Testis (tissue), 3 donors: ENCODE data around the gene GPC3. TPM values are rescaled to one million over a fixed set of nuclear protein-coding genes. Genes with fewer than 3 reads are reported as not detected.

ENCODE experiments used
- DNase-seq: peaks from one replicate; pipeline ENCODE4 v3.0.0-alpha.2; 2019
- H3K27ac ChIP-seq, 2 donors: fragments of 200-600 bp; sonication (generic); one replicate each; pipeline ENCODE4 v1.5.1; 2019
- H3K27me3 ChIP-seq: fragments of 200-600 bp; sonication (generic); one replicate; pipeline ENCODE4 v1.5.1; 2019
- H3K36me3 ChIP-seq: fragments of 200-600 bp; sonication (generic); one replicate; pipeline ENCODE4 v1.5.1; 2017; ENCODE audit warnings: low read depth; ENCODE audit errors: missing control alignments
- H3K4me1 ChIP-seq: fragments of 200-600 bp; sonication (generic); one replicate; pipeline ENCODE4 v1.5.1; 2019
- H3K4me3 ChIP-seq, 2 donors: fragments of 200-600 bp; sonication (generic); one replicate each; pipeline ENCODE4 v1.5.1; 2017 to 2019
- H3K9me3 ChIP-seq: fragments of 200-600 bp; sonication (generic); one replicate; pipeline ENCODE4 v1.5.1; 2017
- POLR2A ChIP-seq: fragments of 450-650 bp; IDR thresholded peaks from one replicate; pipeline ENCODE4 v1.6.1; 2017; ENCODE audit warnings: antibody characterized with exemption, mild to moderate bottlenecking, moderate library complexity
- WGBS, 2 donors: methylation state at CpG; one replicate each; pipeline ENCODE4 v1.1.5; 2018; 5-methylcytosine and 5-hydroxymethylcytosine counted together
- intact Hi-C: fragments of 100-400 bp; cut with DNase I; formaldehyde crosslinking; loops from one replicate; pipeline ENCODE4 v1.15.1; 2023; ENCODE audit warnings: low total_unique reads
- polyA plus RNA-seq: library from polyadenylated mRNA; stranded (reverse); fragments of 350-450 nt; fragmentation: Illumina TruSeq; extraction: RNeasy Lipid Tissue Mini Kit (QIAGEN cat#74804); gene quantifications from one replicate; pipeline ENCODE4 v1.2.3, GENCODE V29; 2014; ENCODE audit warnings: low read depth, low replicate concordance; ENCODE audit not compliant: insufficient read depth
- total RNA-seq, 2 donors: library from RNA; depleted of rRNA; stranded (reverse); fragments of >200 nt; gene quantifications; one replicate each; pipeline ENCODE4 v1.2.3, GENCODE V29; 2016
- TF ChIP-seq, protein P1 (sequence below), 3 experiments: fragments of 450-650 bp in 2 of 3; fragments of 200-600 bp in 1 of 3; sonication (generic) in 1 of 3; IDR thresholded peaks; one replicate each; pipeline ENCODE4 v1.5.1; 2016 to 2019; ENCODE audit warnings: antibody characterized with exemption in 3 of 3, mild to moderate bottlenecking in 2 of 3, moderate library complexity in 1 of 3

Gene GPC3
- total and polyA plus RNA-seq, 3 donors from 2014 or later: 4.9 to 12.9 (median 5.4) TPM

DNA sequence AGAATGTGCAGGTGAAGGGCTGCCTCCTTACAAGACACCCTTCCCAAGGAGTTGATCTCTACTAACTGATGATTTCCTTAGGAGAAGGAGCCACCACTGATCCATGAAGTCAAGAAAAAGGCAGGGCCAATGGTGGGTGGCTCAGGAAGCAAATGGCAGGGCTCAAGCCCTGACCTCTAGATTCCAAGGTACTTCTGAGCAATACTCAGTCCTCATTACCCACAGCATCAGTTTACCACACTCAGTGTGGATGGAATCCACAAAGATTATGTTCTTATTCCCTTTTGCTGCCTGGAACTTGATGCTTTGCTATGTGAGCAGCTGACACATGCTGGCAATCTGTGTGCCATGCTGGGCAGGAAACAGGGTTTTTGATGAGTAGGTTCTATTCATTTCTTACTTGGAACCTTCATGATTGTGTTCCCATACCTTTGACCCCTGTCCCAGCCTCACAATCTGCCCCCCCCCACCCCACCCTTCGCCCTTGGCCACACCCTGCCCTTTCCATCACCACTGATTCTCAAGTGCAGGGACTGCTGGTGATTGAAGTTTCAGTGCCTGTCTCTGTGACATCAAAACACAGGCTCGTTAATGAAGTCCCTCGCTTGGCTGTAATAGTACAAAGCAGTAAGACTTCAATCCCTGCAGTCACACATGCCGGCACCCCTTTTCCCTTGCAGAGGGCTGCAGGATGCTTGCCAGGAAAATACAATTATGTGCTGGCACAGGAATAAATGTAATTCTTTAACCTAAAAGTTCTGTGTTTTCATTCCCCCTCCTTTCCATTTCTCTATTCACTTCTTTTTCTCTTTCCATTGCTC lies 434.5 kb downstream of the GPC3 start:
- 70% methylated on average over 3 to 4 of the region's 4 CpGs for WGBS, 2 donors
- Histone ChIP-seq H3K36me3 (no peaks in the 10 kb centered on the region), H3K4me1 (no peaks in the 10 kb centered on the region), H3K4me3 (no peak overlapping the region), H3K27ac (no peak overlapping the region), H3K27me3 (no peaks in the 10 kb centered on the region), H3K9me3 (no peaks in the 10 kb centered on the region)
- no peak for TF ChIP-seq POLR2A
- TF ChIP-seq, protein P1, sequence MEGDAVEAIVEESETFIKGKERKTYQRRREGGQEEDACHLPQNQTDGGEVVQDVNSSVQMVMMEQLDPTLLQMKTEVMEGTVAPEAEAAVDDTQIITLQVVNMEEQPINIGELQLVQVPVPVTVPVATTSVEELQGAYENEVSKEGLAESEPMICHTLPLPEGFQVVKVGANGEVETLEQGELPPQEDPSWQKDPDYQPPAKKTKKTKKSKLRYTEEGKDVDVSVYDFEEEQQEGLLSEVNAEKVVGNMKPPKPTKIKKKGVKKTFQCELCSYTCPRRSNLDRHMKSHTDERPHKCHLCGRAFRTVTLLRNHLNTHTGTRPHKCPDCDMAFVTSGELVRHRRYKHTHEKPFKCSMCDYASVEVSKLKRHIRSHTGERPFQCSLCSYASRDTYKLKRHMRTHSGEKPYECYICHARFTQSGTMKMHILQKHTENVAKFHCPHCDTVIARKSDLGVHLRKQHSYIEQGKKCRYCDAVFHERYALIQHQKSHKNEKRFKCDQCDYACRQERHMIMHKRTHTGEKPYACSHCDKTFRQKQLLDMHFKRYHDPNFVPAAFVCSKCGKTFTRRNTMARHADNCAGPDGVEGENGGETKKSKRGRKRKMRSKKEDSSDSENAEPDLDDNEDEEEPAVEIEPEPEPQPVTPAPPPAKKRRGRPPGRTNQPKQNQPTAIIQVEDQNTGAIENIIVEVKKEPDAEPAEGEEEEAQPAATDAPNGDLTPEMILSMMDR (IDR thresholded peaks at IDR 0.05): no peak
- no peak for DNase-seq
- intact Hi-C loops: no loop called here

DNA sequence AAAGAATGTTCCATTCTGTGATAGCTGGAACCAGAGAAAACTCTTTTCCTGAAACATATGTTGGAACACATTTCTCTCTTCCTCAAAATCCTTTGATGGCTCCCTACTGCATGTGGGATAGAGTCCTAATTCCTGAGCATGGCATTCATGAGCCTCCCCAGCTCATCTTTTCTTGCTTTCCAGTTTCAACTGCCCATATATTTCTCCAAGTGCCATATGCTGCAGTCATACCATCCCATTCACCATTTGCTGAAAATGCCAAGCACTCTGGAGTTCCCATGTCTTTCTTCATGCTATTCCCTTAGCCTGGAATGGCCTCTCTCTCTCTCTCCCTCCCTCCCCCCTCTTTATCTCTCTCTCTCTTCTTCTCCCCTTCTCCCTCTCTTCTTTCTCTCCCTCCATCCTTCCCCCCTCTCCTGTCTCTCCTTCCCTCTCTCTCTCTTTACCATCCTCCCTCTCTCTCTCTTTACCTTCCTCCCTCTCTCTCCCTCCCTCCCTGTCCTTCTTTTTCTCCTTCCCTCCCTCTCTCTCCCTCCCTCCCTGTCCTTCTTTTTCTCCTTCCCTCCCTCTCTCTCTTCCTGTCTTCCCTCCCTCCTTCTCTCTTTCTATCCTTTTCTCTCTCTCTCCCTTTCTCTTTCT lies 436.0 kb downstream of the GPC3 start:
- H3K9me3 ChIP-seq: no peaks in the 10 kb centered on the region
- H3K27me3 ChIP-seq: no peaks in the 10 kb centered on the region
- H3K4me3 ChIP-seq: no peak overlapping the region
- H3K36me3 ChIP-seq: no peaks in the 10 kb centered on the region
- H3K4me1 ChIP-seq: no peaks in the 10 kb centered on the region
- no peak overlapping the region for H3K27ac ChIP-seq
- DNase-seq: no peak
- TF ChIP-seq POLR2A: no peak
- TF ChIP-seq, protein P1 (IDR thresholded peaks at IDR 0.05): no peak
- intact Hi-C loops: no loop called here

DNA sequence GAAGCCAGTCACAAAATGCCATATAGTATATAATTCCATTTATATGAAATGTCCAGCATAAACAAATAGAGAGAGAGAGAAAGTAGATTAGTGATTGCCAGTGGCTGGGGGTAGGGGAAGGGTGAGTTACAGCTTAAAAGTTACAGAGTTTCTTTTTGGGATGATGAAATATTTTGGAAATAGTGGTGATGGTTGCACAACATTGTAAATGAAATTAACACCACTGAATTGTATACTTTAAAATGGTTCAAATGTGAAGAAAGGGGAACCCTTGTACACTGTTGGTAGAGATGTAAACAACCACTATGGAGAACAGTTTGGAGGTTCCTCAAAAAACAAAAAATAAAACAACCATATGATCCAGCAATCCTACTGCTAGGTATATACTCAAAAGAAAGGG lies 439.0 kb downstream of the GPC3 start:
- DNase-seq: no peak
- no peaks in the 10 kb centered on the region for H3K27me3 ChIP-seq
- H3K4me1 ChIP-seq: no peaks in the 10 kb centered on the region
- H3K4me3 ChIP-seq: no peak overlapping the region
- TF ChIP-seq, protein P1 (IDR thresholded peaks at IDR 0.05): no peak
- no peak for TF ChIP-seq POLR2A
- H3K27ac ChIP-seq: no peak overlapping the region
- H3K36me3 ChIP-seq: no peaks in the 10 kb centered on the region
- no peaks in the 10 kb centered on the region for H3K9me3 ChIP-seq
- intact Hi-C loops: no loop called here

DNA sequence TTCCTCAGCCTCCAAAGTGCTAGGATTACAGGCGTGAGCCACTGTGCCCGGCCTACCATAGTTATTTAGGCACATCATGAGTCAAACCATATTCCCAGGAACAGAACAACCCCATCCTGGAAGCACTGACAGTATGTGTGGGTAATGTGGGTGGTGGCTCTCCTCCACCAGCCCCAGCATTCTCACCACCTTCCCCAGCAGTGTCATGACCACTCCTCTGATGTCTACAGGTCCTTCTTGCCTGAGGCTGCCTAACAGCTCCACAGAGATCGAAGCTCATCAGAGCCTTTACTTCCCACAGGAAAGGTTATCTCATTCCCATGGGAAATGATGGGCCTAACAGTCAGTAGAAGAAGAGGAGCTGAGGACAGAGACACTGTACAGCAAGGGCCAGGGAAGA lies 440.6 kb downstream of the GPC3 start:
- no peak for DNase-seq
- TF ChIP-seq, protein P1 (IDR thresholded peaks at IDR 0.05): no peak
- no peak for TF ChIP-seq POLR2A
- Histone ChIP-seq H3K27me3 (no peaks in the 10 kb centered on the region), H3K27ac (no peak overlapping the region), H3K9me3 (no peaks in the 10 kb centered on the region), H3K4me1 (no peaks in the 10 kb centered on the region), H3K4me3 (no peak overlapping the region), H3K36me3 (no peaks in the 10 kb centered on the region)
- intact Hi-C loops: no loop called here
- WGBS, 2 donors: 100% methylated on average over 1 to 3 of the region's 3 CpGs
